Measurements from ENCODE around the gene CHST9. TPM values are rescaled to one million over a fixed set of nuclear protein-coding genes. Genes with fewer than 3 reads are reported as not detected.
A peak's percentile ranks its signal among the peaks of the same experiment; 100 is the strongest.

The CHST9 gene
- total RNA-seq, 1 experiment from 2014 or later, result 19.2 TPM

DNA sequence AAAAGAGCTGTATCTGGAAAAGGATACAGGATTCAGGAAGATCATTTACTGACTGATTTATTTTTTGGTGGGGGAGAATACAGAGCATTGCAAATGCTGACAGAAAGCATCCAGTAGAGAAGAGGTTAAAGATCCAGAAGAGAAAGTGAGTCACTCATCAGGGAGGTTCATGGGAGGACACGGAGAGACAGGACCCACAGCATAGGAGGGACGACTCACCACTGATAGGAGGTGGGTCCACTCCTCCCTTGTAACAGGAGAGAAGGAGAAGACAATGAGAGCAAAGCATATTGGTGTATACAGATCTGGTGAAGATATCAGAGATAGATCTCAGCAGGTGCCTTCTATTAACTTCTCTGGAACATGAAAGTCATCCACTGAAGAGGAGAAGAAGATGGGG is 177.2 kb downstream of the CHST9 start:
- no peaks in the 10 kb centered on the region for H3K27me3 Mint-ChIP-seq (ENCODE audit: low read depth)
- H3K27ac Mint-ChIP-seq, result no peak overlapping the region
- ChIA-PET CTCF (no interaction called here), POLR2A (no interaction called here)
- peaks cover 18% of the 10 kb centered on the region for H3K4me1 Mint-ChIP-seq
- no peaks in the 10 kb centered on the region for H3K36me3 Mint-ChIP-seq
- no peak for DNase-seq (ENCODE audit: low spot score)
- no peaks in the 10 kb centered on the region for H3K9me3 Mint-ChIP-seq
- H3K4me3 Mint-ChIP-seq, result no peak overlapping the region
- ATAC-seq, result no peak
- TF ChIP-seq JAZF1 (CRISPR knock-in tag; IDR thresholded peaks at IDR 0.05) (no peak), SMAD4 (CRISPR knock-in tag; IDR thresholded peaks at IDR 0.05) (no peak), ELF4 (CRISPR knock-in tag; IDR thresholded peaks at IDR 0.05; ENCODE audit: low read depth) (no peak), NR1H2 (CRISPR knock-in tag; IDR thresholded peaks at IDR 0.05) (no peak), ZNF396 (CRISPR knock-in tag; IDR thresholded peaks at IDR 0.05; ENCODE audit: borderline replicate concordance) (no peak), MYBL2 (CRISPR knock-in tag; IDR thresholded peaks at IDR 0.05) (no peak), FOXP1 (CRISPR knock-in tag; IDR thresholded peaks at IDR 0.05; ENCODE audit: borderline replicate concordance) (no peak), ZNF423 (CRISPR knock-in tag; IDR thresholded peaks at IDR 0.05) (no peak), RELA (CRISPR knock-in tag; IDR thresholded peaks at IDR 0.05; ENCODE audit: borderline replicate concordance) (no peak)
- TF ChIP-seq, protein P1, sequence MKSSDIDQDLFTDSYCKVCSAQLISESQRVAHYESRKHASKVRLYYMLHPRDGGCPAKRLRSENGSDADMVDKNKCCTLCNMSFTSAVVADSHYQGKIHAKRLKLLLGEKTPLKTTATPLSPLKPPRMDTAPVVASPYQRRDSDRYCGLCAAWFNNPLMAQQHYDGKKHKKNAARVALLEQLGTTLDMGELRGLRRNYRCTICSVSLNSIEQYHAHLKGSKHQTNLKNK (CRISPR knock-in tag; IDR thresholded peaks at IDR 0.05), result no peak
- TF ChIP-seq, protein P2, sequence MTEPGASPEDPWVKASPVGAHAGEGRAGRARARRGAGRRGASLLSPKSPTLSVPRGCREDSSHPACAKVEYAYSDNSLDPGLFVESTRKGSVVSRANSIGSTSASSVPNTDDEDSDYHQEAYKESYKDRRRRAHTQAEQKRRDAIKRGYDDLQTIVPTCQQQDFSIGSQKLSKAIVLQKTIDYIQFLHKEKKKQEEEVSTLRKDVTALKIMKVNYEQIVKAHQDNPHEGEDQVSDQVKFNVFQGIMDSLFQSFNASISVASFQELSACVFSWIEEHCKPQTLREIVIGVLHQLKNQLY (CRISPR knock-in tag; IDR thresholded peaks at IDR 0.05), result no peak
- TF ChIP-seq, protein P3, sequence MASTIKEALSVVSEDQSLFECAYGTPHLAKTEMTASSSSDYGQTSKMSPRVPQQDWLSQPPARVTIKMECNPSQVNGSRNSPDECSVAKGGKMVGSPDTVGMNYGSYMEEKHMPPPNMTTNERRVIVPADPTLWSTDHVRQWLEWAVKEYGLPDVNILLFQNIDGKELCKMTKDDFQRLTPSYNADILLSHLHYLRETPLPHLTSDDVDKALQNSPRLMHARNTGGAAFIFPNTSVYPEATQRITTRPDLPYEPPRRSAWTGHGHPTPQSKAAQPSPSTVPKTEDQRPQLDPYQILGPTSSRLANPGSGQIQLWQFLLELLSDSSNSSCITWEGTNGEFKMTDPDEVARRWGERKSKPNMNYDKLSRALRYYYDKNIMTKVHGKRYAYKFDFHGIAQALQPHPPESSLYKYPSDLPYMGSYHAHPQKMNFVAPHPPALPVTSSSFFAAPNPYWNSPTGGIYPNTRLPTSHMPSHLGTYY (CRISPR knock-in tag; IDR thresholded peaks at IDR 0.05), result no peak
- TF ChIP-seq, protein P4, sequence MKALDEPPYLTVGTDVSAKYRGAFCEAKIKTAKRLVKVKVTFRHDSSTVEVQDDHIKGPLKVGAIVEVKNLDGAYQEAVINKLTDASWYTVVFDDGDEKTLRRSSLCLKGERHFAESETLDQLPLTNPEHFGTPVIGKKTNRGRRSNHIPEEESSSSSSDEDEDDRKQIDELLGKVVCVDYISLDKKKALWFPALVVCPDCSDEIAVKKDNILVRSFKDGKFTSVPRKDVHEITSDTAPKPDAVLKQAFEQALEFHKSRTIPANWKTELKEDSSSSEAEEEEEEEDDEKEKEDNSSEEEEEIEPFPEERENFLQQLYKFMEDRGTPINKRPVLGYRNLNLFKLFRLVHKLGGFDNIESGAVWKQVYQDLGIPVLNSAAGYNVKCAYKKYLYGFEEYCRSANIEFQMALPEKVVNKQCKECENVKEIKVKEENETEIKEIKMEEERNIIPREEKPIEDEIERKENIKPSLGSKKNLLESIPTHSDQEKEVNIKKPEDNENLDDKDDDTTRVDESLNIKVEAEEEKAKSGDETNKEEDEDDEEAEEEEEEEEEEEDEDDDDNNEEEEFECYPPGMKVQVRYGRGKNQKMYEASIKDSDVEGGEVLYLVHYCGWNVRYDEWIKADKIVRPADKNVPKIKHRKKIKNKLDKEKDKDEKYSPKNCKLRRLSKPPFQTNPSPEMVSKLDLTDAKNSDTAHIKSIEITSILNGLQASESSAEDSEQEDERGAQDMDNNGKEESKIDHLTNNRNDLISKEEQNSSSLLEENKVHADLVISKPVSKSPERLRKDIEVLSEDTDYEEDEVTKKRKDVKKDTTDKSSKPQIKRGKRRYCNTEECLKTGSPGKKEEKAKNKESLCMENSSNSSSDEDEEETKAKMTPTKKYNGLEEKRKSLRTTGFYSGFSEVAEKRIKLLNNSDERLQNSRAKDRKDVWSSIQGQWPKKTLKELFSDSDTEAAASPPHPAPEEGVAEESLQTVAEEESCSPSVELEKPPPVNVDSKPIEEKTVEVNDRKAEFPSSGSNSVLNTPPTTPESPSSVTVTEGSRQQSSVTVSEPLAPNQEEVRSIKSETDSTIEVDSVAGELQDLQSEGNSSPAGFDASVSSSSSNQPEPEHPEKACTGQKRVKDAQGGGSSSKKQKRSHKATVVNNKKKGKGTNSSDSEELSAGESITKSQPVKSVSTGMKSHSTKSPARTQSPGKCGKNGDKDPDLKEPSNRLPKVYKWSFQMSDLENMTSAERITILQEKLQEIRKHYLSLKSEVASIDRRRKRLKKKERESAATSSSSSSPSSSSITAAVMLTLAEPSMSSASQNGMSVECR (CRISPR knock-in tag; IDR thresholded peaks at IDR 0.05; ENCODE audit: borderline replicate concordance), result no peak

DNA sequence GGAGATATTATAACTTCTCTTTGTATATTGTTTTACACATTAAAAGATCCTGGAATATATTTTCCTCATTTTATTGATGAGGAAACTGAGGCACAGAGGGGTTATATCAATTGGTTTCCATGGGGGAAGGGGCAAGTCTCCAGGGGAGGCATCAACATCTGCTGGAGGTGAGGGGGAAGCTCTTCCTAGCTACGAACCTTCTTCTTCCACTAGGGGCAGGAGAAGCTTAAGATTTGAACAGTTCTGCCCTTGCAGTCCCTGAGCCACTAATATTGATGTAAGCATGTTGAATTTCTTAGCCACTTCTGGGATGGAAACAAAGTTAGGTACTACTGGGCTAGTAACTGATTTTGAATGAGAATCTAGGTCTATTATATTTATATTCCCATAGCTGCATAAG is 179.5 kb downstream of the CHST9 start:
- ChIA-PET CTCF (interaction anchor here (0.6 to 1.8 kb wide), 36 partner anchors 9 to 600 kb away, joined by 3 to 10 read pairs (median 3); no protein-coding TSS in a partner anchor), POLR2A (interaction anchor here (0.6 kb wide), 1 partner anchor 135 kb away, joined by 3 read pairs; no protein-coding TSS in a partner anchor)
- Mint-ChIP-seq H3K4me3 (no peak overlapping the region), H3K27me3 (ENCODE audit: low read depth) (no peaks in the 10 kb centered on the region), H3K36me3 (no peaks in the 10 kb centered on the region), H3K27ac (no peak overlapping the region), H3K4me1 (peaks cover 20% of the 10 kb centered on the region), H3K9me3 (no peaks in the 10 kb centered on the region)
- ATAC-seq (peak; percentile 81), DNase-seq (ENCODE audit: low spot score) (no peak)
- TF ChIP-seq, protein P1 (CRISPR knock-in tag; IDR thresholded peaks at IDR 0.05), result no peak
- TF ChIP-seq, protein P5, sequence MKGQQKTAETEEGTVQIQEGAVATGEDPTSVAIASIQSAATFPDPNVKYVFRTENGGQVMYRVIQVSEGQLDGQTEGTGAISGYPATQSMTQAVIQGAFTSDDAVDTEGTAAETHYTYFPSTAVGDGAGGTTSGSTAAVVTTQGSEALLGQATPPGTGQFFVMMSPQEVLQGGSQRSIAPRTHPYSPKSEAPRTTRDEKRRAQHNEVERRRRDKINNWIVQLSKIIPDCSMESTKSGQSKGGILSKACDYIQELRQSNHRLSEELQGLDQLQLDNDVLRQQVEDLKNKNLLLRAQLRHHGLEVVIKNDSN (CRISPR knock-in tag; IDR thresholded peaks at IDR 0.05), result no peak
- TF ChIP-seq, protein P6, sequence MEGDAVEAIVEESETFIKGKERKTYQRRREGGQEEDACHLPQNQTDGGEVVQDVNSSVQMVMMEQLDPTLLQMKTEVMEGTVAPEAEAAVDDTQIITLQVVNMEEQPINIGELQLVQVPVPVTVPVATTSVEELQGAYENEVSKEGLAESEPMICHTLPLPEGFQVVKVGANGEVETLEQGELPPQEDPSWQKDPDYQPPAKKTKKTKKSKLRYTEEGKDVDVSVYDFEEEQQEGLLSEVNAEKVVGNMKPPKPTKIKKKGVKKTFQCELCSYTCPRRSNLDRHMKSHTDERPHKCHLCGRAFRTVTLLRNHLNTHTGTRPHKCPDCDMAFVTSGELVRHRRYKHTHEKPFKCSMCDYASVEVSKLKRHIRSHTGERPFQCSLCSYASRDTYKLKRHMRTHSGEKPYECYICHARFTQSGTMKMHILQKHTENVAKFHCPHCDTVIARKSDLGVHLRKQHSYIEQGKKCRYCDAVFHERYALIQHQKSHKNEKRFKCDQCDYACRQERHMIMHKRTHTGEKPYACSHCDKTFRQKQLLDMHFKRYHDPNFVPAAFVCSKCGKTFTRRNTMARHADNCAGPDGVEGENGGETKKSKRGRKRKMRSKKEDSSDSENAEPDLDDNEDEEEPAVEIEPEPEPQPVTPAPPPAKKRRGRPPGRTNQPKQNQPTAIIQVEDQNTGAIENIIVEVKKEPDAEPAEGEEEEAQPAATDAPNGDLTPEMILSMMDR (IDR thresholded peaks at IDR 0.05), result 0 out of 2 replicates have a peak, but pooled peaks have one; percentile 14

Measured in WTC11 (cell line).